HL-60 (cell line): ENCODE measurements around the gene THEM4.

Source experiments
- DNase-seq, 2 experiments: peaks; one replicate each; pipeline ENCODE4 v3.0.0-alpha.2; 2010 to 2020; ENCODE audit warnings: low read depth in 1 of 2, low spot score in 1 of 2
- H3K27ac ChIP-seq: fragments of 250-450 bp; sonication (Bioruptor Pico); replicated peaks from 2 replicates; pipeline ENCODE4 v1.5.1; 2020; ENCODE audit warnings: mild to moderate bottlenecking, moderate library complexity
- H3K27me3 ChIP-seq: fragments of 250-450 bp; sonication (Bioruptor Pico); 2 replicates; pipeline ENCODE4 v1.5.1; 2021; ENCODE audit warnings: mild to moderate bottlenecking, moderate library complexity; ENCODE audit not compliant: insufficient read depth, poor library complexity, severe bottlenecking
- H3K4me3 ChIP-seq: replicated peaks from 2 replicates; pipeline ENCODE4 v1.5.1; 2011; ENCODE audit warnings: mild to moderate bottlenecking, control low read depth, low read length; ENCODE audit not compliant: insufficient read depth
- CTCF ChIP-seq: IDR thresholded peaks from one replicate; pipeline ENCODE4 v1.5.1; 2011; ENCODE audit warnings: low read length, control low read depth, inconsistent platforms; ENCODE audit not compliant: insufficient read depth
- GABPA ChIP-seq: IDR thresholded peaks from 2 replicates; pipeline ENCODE4 v1.6.1; 2012; ENCODE audit warnings: low read depth
- POLR2AphosphoS5 ChIP-seq: IDR thresholded peaks from 2 replicates; pipeline ENCODE4 v1.6.1; 2012; ENCODE audit warnings: low read depth
- REST ChIP-seq: IDR thresholded peaks from 2 replicates; pipeline ENCODE4 v1.6.1; 2012; ENCODE audit warnings: low read depth; ENCODE audit not compliant: insufficient replicate concordance
- SPI1 ChIP-seq: IDR thresholded peaks from 2 replicates; pipeline ENCODE4 v1.6.1; 2012; ENCODE audit warnings: low read depth, mild to moderate bottlenecking, borderline replicate concordance

The THEM4 gene

GRCh38 chr1:151939779-151940178 lies 30.5 kb upstream of the THEM4 start:
- Histone ChIP-seq H3K27ac (no peak overlapping the region), H3K4me3 (no peak overlapping the region), H3K27me3 (no peaks in the 10 kb centered on the region)
- no peak for DNase-seq
- TF ChIP-seq CTCF (no peak), POLR2AphosphoS5 (no peak), REST (no peak), GABPA (no peak)

GRCh38 chr1:151939141-151939540 lies 29.8 kb upstream of the THEM4 start:
- Histone ChIP-seq H3K27ac (no peak overlapping the region), H3K4me3 (no peak overlapping the region), H3K27me3 (no peaks in the 10 kb centered on the region)
- no peak for TF ChIP-seq GABPA
- no peak for TF ChIP-seq REST
- no peak for DNase-seq

GRCh38 chr1:151936653-151937052 lies 27.3 kb upstream of the THEM4 start:
- Histone ChIP-seq H3K4me3 (no peak overlapping the region), H3K27ac (no peak overlapping the region), H3K27me3 (no peaks in the 10 kb centered on the region)
- no peak for TF ChIP-seq POLR2AphosphoS5
- TF ChIP-seq CTCF: no peak
- no peak for TF ChIP-seq SPI1
- TF ChIP-seq GABPA: no peak
- no peak for TF ChIP-seq REST
- no peak for DNase-seq
